Measurements from ENCODE around the gene PODXL. TPM values are rescaled to one million over a fixed set of nuclear protein-coding genes. Genes with fewer than 3 reads are reported as not detected.

The PODXL gene
- polyA plus RNA-seq, 2 of the 4 experiments (the other 2 are of a cell fraction), result 13.2 to 35.3 TPM

DNA sequence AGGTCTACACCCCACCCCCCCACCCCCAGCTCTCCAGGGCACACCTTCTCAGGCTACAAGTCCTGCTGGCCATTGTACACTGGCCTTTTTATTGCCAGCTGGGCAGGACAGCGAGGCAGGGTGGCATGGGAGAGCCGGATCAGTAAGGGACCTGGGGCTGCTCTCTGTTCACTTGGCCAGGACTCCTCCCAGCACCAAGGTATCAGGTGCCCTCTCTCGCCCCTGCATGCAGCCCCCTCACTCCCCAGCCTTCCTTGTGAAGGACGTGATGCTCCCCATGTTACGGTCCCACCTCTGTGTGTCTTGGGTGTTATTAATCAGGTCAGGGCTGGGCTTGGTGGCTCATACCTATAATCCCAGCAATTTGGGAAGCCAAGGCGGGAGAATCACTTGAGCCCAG is 26.3 kb downstream of the PODXL start:
- H3K4me2 ChIP-seq, result no peak overlapping the region
- no peak for TF ChIP-seq TP53 (CRISPR knock-in tag; IDR thresholded peaks at IDR 0.05)
- no peak for TF ChIP-seq HOXB5 (CRISPR knock-in tag; IDR thresholded peaks at IDR 0.05)
- H3K9me3 ChIP-seq, result no peaks in the 10 kb centered on the region
- FAIRE-seq (no peak), DNase-seq (ENCODE audit: low read depth in 1 of 2, low spot score in 1 of 2) (no peak), ATAC-seq (no peak)
- no peak overlapping the region for H3K4me3 ChIP-seq
- no peak overlapping the region for H3K27ac ChIP-seq
- POLR2A ChIA-PET, result interaction anchor here (0.6 kb wide), 1 partner anchor 101 kb away, joined by 5 read pairs; no protein-coding TSS in a partner anchor
- 84% methylated on average over 5 of the region's 6 CpGs for WGBS (ENCODE audit: missing lambda C conversion rate)
- peaks cover 9% of the 10 kb centered on the region; the same call in 2 of the 3 replicates for H3K4me1 ChIP-seq
- CTCF ChIA-PET, result interaction anchor here (1.1 to 1.9 kb wide), 3 partner anchors 16 to 125 kb away, joined by 3 to 6 read pairs (median 4); no protein-coding TSS in a partner anchor

GRCh38 chr7:131529617-131530016 is 26.8 kb downstream of the PODXL start:
- TF ChIP-seq ZFP36 (IDR thresholded peaks at IDR 0.05; ENCODE audit: borderline replicate concordance, partially characterized antibody), result no peak
- TF ChIP-seq POLR2AphosphoS2 (conservative IDR thresholded peaks at IDR 0.05; ENCODE audit: low read length), result no peak
- TF ChIP-seq HMGXB4 (CRISPR knock-in tag; IDR thresholded peaks at IDR 0.05; ENCODE audit: borderline replicate concordance), result no peak
- no peak for TF ChIP-seq JUN (IDR thresholded peaks at IDR 0.05)
- TF ChIP-seq BHLHE40 (IDR thresholded peaks at IDR 0.05; ENCODE audit: low read depth, low read length), result no peak
- TF ChIP-seq HDAC2 (IDR thresholded peaks at IDR 0.05), result no peak
- no peak for TF ChIP-seq MYC (IDR thresholded peaks at IDR 0.05; ENCODE audit: borderline replicate concordance, low read length)
- TF ChIP-seq SMC3 (IDR thresholded peaks at IDR 0.05), result no peak
- TF ChIP-seq ZNF302 (CRISPR knock-in tag; IDR thresholded peaks at IDR 0.05), result no peak
- no peak for TF ChIP-seq RFX5 (IDR thresholded peaks at IDR 0.05)
- no peak for TF ChIP-seq CHD2 (IDR thresholded peaks at IDR 0.05; ENCODE audit: low read length, partially characterized antibody)
- TF ChIP-seq TP53 (CRISPR knock-in tag; IDR thresholded peaks at IDR 0.05), result no peak
- TF ChIP-seq SREBF2 (IDR thresholded peaks at IDR 0.05), result no peak
- TF ChIP-seq NPAS2 (CRISPR knock-in tag; IDR thresholded peaks at IDR 0.05; ENCODE audit: borderline replicate concordance), result no peak
- TF ChIP-seq, protein P1, sequence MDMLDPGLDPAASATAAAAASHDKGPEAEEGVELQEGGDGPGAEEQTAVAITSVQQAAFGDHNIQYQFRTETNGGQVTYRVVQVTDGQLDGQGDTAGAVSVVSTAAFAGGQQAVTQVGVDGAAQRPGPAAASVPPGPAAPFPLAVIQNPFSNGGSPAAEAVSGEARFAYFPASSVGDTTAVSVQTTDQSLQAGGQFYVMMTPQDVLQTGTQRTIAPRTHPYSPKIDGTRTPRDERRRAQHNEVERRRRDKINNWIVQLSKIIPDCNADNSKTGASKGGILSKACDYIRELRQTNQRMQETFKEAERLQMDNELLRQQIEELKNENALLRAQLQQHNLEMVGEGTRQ (IDR thresholded peaks at IDR 0.05), result no peak
- TF ChIP-seq EHF (CRISPR knock-in tag; IDR thresholded peaks at IDR 0.05), result no peak
- TF ChIP-seq HES2 (IDR thresholded peaks at IDR 0.05), result no peak
- no peak for TF ChIP-seq NR3C1 (IDR thresholded peaks at IDR 0.05)
- Histone ChIP-seq H3K27ac (no peak overlapping the region), H3K9me3 (no peaks in the 10 kb centered on the region), H3K4me3 (no peak overlapping the region), H3K4me1 (peaks cover 9% of the 10 kb centered on the region; the same call in 2 of the 3 replicates), H3K4me2 (no peak overlapping the region)
- FAIRE-seq (no peak), DNase-seq (ENCODE audit: low read depth in 1 of 2, low spot score in 1 of 2) (no peak), ATAC-seq (no peak; a peak in 1 of 6 replicates)
- CTCF ChIA-PET, result interaction anchor here (1.1 to 1.6 kb wide), 2 partner anchors 16 to 125 kb away, joined by 3 to 4 read pairs; no protein-coding TSS in a partner anchor
- POLR2A ChIA-PET, result no interaction called here
- WGBS (ENCODE audit: missing lambda C conversion rate), result 95% methylated on average over 7 of the region's 11 CpGs

DNA sequence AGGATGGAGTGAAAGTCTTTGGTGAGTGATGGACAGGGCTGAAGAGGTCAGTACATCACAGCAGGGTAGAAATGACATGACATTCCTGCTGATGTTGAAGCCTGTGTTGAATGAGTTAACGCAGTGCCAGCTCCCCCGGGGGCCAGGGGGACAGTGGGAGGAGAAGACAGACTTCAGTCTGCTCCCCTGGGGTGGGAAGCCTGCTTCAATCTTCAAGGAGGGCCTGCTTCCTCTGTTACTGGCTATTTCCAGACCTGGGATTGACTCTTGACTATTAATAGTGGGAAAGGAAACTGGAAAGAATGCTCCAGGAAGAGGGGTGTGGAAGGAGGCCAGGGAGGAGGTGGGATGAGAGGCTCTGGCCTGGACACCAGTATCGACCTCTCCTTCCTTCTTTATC is 27.2 kb downstream of the PODXL start:
- POLR2A ChIA-PET, result no interaction called here
- Histone ChIP-seq H3K4me1 (peaks cover 9% of the 10 kb centered on the region; the same call in 2 of the 3 replicates), H3K4me2 (no peak overlapping the region), H3K27ac (no peak overlapping the region), H3K4me3 (no peak overlapping the region), H3K9me3 (no peaks in the 10 kb centered on the region)
- CTCF ChIA-PET, result no interaction called here
- DNase-seq (ENCODE audit: low read depth in 1 of 2, low spot score in 1 of 2), result no peak
- WGBS (ENCODE audit: missing lambda C conversion rate), result 42% methylated on average over 3 of the region's 3 CpGs
- ATAC-seq, result no peak
- FAIRE-seq, result no peak
- TF ChIP-seq ZSCAN20 (CRISPR knock-in tag; IDR thresholded peaks at IDR 0.05) (no peak), POLR2A (IDR thresholded peaks at IDR 0.05; ENCODE audit: low read length) (no peak), PHF8 (IDR thresholded peaks at IDR 0.05; ENCODE audit: borderline replicate concordance, low read depth) (no peak), HEYL (CRISPR knock-in tag; IDR thresholded peaks at IDR 0.05) (no peak), NR3C1 (IDR thresholded peaks at IDR 0.05) (no peak), EP300 (IDR thresholded peaks at IDR 0.05) (no peak), ESRRA (IDR thresholded peaks at IDR 0.05; ENCODE audit: borderline replicate concordance, low read length) (no peak), CTCF (IDR thresholded peaks at IDR 0.05) (no peak), RARB (CRISPR knock-in tag; IDR thresholded peaks at IDR 0.05) (no peak), FOSB (CRISPR knock-in tag; IDR thresholded peaks at IDR 0.05) (no peak), MAFK (IDR thresholded peaks at IDR 0.05; ENCODE audit: partially characterized antibody) (no peak), NFE2L2 (conservative IDR thresholded peaks at IDR 0.05; ENCODE audit: low read length) (no peak)
- TF ChIP-seq, protein P2, sequence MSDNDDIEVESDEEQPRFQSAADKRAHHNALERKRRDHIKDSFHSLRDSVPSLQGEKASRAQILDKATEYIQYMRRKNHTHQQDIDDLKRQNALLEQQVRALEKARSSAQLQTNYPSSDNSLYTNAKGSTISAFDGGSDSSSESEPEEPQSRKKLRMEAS (IDR thresholded peaks at IDR 0.05), result no peak
- TF ChIP-seq, protein P1 (IDR thresholded peaks at IDR 0.05), result no peak

Measured in A549 (cell line).